MCF 10A (cell line): Measurements from ENCODE around the gene FA2H. TPM values are rescaled to one million over a fixed set of nuclear protein-coding genes. Genes with fewer than 3 reads are reported as not detected.

Experiments
- BruUV-seq: library from RNA; stranded (reverse); fragments of 400-500 nt; replicated peaks from 2 replicates; lab custom pipeline; 2021; lab: Mats Ljungman, UMichigan
- CTCF ChIA-PET: fragments of 300-600 bp; sonication (Branson Sonifier 250); formaldehyde crosslinking; extraction: SDS; loops from one replicate; lab custom pipeline; 2021; ENCODE audit warnings: antibody characterized with exemption, inconsistent platforms; lab: Yijun Ruan, JAX
- POLR2A ChIA-PET: fragments of 300-600, 350-650 bp; sonication (Branson Sonifier 250); formaldehyde crosslinking; extraction: SDS; loops from one replicate; lab custom pipeline; 2020; ENCODE audit warnings: antibody characterized with exemption, inconsistent platforms; lab: Yijun Ruan, JAX
- DNase-seq: peaks from one replicate; pipeline ENCODE4 v3.0.0-alpha.2; 2018; ENCODE audit not compliant: unreplicated experiment
- H3K27ac Mint-ChIP-seq: one replicate; pipeline ENCODE4 v1.8.0; 2022; ENCODE audit warnings: mild to moderate bottlenecking, low read depth, mixed read lengths; ENCODE audit not compliant: unreplicated experiment
- H3K27me3 Mint-ChIP-seq: one replicate; pipeline ENCODE4 v1.8.0; 2022; ENCODE audit warnings: mixed read lengths; ENCODE audit not compliant: insufficient read depth, unreplicated experiment
- H3K36me3 Mint-ChIP-seq: one replicate; pipeline ENCODE4 v1.8.0; 2022; ENCODE audit warnings: mild to moderate bottlenecking, moderate library complexity, mixed read lengths; ENCODE audit not compliant: insufficient read depth, unreplicated experiment
- H3K4me1 Mint-ChIP-seq: one replicate; pipeline ENCODE4 v1.8.0; 2022; ENCODE audit warnings: mixed read lengths; ENCODE audit not compliant: insufficient read depth, unreplicated experiment
- H3K4me3 Mint-ChIP-seq: one replicate; pipeline ENCODE4 v1.8.0; 2022; ENCODE audit warnings: mild to moderate bottlenecking, moderate library complexity, mixed read lengths; ENCODE audit not compliant: unreplicated experiment
- H3K9me3 Mint-ChIP-seq: one replicate; pipeline ENCODE4 v1.8.0; 2022; ENCODE audit warnings: mixed read lengths; ENCODE audit not compliant: unreplicated experiment
- intact Hi-C: fragments of 100-400 bp; cut with micrococcal nuclease; formaldehyde crosslinking; loops from 2 replicates; pipeline ENCODE4 v1.14.1; 2022
- total RNA-seq: library from RNA; stranded (reverse); gene quantifications from 2 replicates; pipeline ENCODE4 v1.2.3, GENCODE V29; 2022
- TF ChIP-seq, protein P1 (sequence below): fragments of 200-600 bp; IDR thresholded peaks from one replicate; pipeline ENCODE4 v1.8.0; 2022; ENCODE audit warnings: antibody characterized with exemption, mild to moderate bottlenecking; ENCODE audit not compliant: unreplicated experiment

FA2H gene
- total RNA-seq, 1 experiment from 2014 or later, result not detected

- no peak overlapping the region for H3K27ac Mint-ChIP-seq
Observed at GRCh38 chr16:74749291-74750055, 25.1 kb downstream of the FA2H start.

DNA sequence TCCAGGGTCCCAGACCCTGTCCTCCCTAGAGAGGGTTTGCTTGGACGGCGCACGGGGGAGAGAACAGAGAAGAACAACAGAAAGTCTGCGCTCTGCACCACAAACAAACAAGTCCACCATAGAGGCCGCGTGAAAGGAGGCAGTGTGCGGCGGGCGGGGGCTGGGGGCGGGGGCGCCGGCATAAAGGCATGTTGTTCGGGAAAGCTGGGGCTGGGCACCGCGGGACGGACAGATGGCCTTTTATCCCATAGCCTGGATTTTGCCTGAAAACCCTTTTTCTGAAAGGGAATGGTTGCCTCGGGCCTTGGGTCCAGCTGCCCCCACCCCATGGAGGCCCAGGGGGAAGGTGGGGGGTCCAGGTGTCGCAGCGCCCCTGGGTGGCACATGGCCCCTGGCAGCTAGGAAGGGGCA lies 26.0 kb downstream of the FA2H start:
- no peak overlapping the region for H3K4me3 Mint-ChIP-seq
- no peak overlapping the region for H3K27ac Mint-ChIP-seq
- no peaks in the 10 kb centered on the region for H3K9me3 Mint-ChIP-seq
- no TSS peak for BruUV-seq
- no peaks in the 10 kb centered on the region for H3K36me3 Mint-ChIP-seq
- TF ChIP-seq, protein P1, sequence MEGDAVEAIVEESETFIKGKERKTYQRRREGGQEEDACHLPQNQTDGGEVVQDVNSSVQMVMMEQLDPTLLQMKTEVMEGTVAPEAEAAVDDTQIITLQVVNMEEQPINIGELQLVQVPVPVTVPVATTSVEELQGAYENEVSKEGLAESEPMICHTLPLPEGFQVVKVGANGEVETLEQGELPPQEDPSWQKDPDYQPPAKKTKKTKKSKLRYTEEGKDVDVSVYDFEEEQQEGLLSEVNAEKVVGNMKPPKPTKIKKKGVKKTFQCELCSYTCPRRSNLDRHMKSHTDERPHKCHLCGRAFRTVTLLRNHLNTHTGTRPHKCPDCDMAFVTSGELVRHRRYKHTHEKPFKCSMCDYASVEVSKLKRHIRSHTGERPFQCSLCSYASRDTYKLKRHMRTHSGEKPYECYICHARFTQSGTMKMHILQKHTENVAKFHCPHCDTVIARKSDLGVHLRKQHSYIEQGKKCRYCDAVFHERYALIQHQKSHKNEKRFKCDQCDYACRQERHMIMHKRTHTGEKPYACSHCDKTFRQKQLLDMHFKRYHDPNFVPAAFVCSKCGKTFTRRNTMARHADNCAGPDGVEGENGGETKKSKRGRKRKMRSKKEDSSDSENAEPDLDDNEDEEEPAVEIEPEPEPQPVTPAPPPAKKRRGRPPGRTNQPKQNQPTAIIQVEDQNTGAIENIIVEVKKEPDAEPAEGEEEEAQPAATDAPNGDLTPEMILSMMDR, result no peak
- H3K27me3 Mint-ChIP-seq, result no peaks in the 10 kb centered on the region
- CTCF ChIA-PET, result interaction anchor here (0.6 kb wide), 1 partner anchor 33 kb away, joined by 3 read pairs; no protein-coding TSS in a partner anchor
- intact Hi-C loops, result no loop called here
- POLR2A ChIA-PET, result no interaction called here
- no peak for DNase-seq
- H3K4me1 Mint-ChIP-seq, result peaks cover 6% of the 10 kb centered on the region

More at GRCh38 chr16:74749291-74750055, 25.1 kb downstream of the FA2H start:
- Mint-ChIP-seq H3K4me3 (no peak overlapping the region), H3K4me1 (no peaks in the 10 kb centered on the region), H3K27me3 (peaks cover 3% of the 10 kb centered on the region), H3K36me3 (no peaks in the 10 kb centered on the region), H3K9me3 (no peaks in the 10 kb centered on the region)
- no TSS peak for BruUV-seq
- POLR2A ChIA-PET, result no interaction called here
- no peak for DNase-seq
- TF ChIP-seq, protein P1, result no peak
- intact Hi-C loops, result no loop called here
- CTCF ChIA-PET, result interaction anchor here (0.6 kb wide), 1 partner anchor 32 kb away, joined by 3 read pairs; no protein-coding TSS in a partner anchor

DNA sequence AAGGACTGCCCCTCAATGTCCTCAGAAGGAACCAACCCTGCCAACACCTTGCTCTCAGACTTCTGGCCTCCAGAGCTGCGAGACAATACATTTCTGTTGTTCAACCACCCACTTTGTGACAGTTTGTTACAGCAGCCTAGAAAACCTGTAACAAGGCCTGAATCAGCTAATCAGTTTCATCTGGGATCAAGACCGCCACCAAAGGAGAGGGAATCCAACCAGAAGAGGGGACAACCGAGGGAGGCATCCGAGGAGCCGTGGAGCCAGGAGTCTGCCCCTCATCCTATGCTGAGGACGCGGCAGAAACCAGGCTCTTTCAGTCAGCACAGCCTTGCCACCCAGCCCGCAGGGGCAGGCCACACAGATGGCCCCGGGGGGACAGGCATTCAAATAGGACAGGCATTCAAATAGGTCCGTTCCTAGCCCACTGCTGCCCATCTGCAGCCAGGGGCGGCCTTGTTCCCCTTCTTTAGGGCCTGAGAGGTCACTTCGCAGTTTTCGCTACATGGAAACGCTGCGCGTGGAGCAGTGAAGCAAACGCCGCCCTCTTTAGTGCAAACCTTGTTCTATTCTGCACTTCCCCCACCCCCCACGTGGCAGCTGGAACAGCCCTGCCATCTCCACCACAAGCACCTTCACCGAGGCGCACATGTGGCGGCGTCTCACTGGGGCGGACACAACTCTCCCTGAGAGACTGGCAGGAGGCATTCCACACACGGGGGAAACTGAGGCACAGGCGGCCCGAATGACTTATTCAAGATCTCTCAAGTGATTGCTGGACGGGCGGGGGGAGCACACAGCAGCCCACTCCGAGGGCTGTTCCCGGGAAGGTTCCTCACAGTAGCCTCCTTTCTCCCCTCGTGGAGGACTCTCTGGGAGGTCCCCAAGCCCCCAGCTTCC lies 26.7 kb downstream of the FA2H start:
- TF ChIP-seq, protein P1, result no peak
- peaks cover 12% of the 10 kb centered on the region for H3K4me1 Mint-ChIP-seq
- no peaks in the 10 kb centered on the region for H3K36me3 Mint-ChIP-seq
- intact Hi-C loops, result no loop called here
- no peaks in the 10 kb centered on the region for H3K27me3 Mint-ChIP-seq
- no peak overlapping the region for H3K4me3 Mint-ChIP-seq
- no TSS peak for BruUV-seq
- POLR2A ChIA-PET, result interaction anchor here (0.7 kb wide), 1 partner anchor 18 kb away, joined by 3 read pairs; no protein-coding TSS in a partner anchor
- CTCF ChIA-PET, result no interaction called here
- H3K27ac Mint-ChIP-seq, result no peak overlapping the region
- DNase-seq, result no peak
- H3K9me3 Mint-ChIP-seq, result no peaks in the 10 kb centered on the region

GRCh38 chr16:74745926-74746325 lies 28.7 kb downstream of the FA2H start:
- Mint-ChIP-seq H3K27ac (no peak overlapping the region), H3K4me1 (peaks cover 19% of the 10 kb centered on the region), H3K4me3 (no peak overlapping the region), H3K9me3 (no peaks in the 10 kb centered on the region), H3K27me3 (no peaks in the 10 kb centered on the region), H3K36me3 (no peaks in the 10 kb centered on the region)
- TF ChIP-seq, protein P1, result no peak
- DNase-seq, result no peak
- POLR2A ChIA-PET, result no interaction called here
- no TSS peak for BruUV-seq
- intact Hi-C loops, result no loop called here
- CTCF ChIA-PET, result interaction anchor here (0.7 to 0.8 kb wide), 2 partner anchors 36 to 708 kb away, joined by 3 read pairs; no protein-coding TSS in a partner anchor
